Spleen (tissue), 13 donors: ENCODE results near the gene ZNF276. TPM values are rescaled to one million over a fixed set of nuclear protein-coding genes. Genes with fewer than 3 reads are reported as not detected.
A peak's percentile ranks its signal among the peaks of the same experiment; 100 is the strongest.
"Not testable (repeated sequence)": the region's sequence is repeated elsewhere in the genome, so short reads cannot be mapped to it uniquely, and the experiment has no call there.

Source experiments
- DNase-seq: peaks from one replicate; pipeline ENCODE4 v3.0.0-alpha.2; 2020
- H3K27ac ChIP-seq, 8 donors: fragments of 200-600 bp; sonication (generic) in 7 of 8; 1 replicate in 4 of 8; 2 replicates in 4 of 8; pipeline versions ENCODE4 v1.5.0 to v1.8.0; 2016 to 2021; ENCODE audit warnings: inconsistent platforms in 4 of 8, mild to moderate bottlenecking in 4 of 8, moderate library complexity in 1 of 8
- H3K27me3 ChIP-seq, 7 donors: fragments of 200-600 bp; sonication (generic) in 6 of 7; replicated peaks in 1 of 7; 1 replicate in 4 of 7; 2 replicates in 3 of 7; pipeline versions ENCODE4 v1.5.0 to v1.8.0; 2016 to 2021; ENCODE audit warnings: inconsistent platforms in 3 of 7, mild to moderate bottlenecking in 1 of 7
- H3K36me3 ChIP-seq, 6 donors: fragments of 200-600 bp; sonication (generic) in 5 of 6; 1 replicate in 4 of 6; 2 replicates in 2 of 6; pipeline versions ENCODE4 v1.5.0 to v1.8.0; 2016 to 2021; ENCODE audit warnings: inconsistent platforms in 2 of 6
- H3K4me1 ChIP-seq, 6 donors: fragments of 200-600 bp; sonication (generic) in 5 of 6; 1 replicate in 3 of 6; 2 replicates in 3 of 6; pipeline versions ENCODE4 v1.5.0 to v1.8.0; 2016 to 2021; ENCODE audit warnings: inconsistent platforms in 3 of 6
- H3K4me3 ChIP-seq, 8 donors: fragments of 200-600 bp; sonication (generic) in 7 of 8; 1 replicate in 4 of 8; 2 replicates in 4 of 8; pipeline versions ENCODE4 v1.5.0 to v1.8.0; 2016 to 2021; ENCODE audit warnings: inconsistent platforms in 4 of 8, mild to moderate bottlenecking in 4 of 8, moderate library complexity in 2 of 8
- H3K9me3 ChIP-seq, 8 donors: fragments of 200-600 bp; sonication (generic) in 7 of 8; 1 replicate in 4 of 8; 2 replicates in 4 of 8; pipeline versions ENCODE4 v1.5.0 to v1.8.0; 2016 to 2021; ENCODE audit warnings: inconsistent platforms in 4 of 8
- CTCF ChIP-seq, 11 experiments: fragments of 200-600 bp in 7 of 11; fragments of 450-650 bp in 4 of 11; sonication (generic) in 4 of 11; IDR thresholded peaks in 8 of 11; conservative IDR thresholded peaks in 3 of 11; 1 replicate in 7 of 11; 2 replicates in 4 of 11; pipeline versions ENCODE4 v1.4.0 to v1.8.0; 2016 to 2021; ENCODE audit warnings: antibody characterized with exemption in 11 of 11, inconsistent platforms in 4 of 11, mild to moderate bottlenecking in 1 of 11
- POLR2A ChIP-seq, 3 donors: fragments of 450-650 bp; IDR thresholded peaks; one replicate each; pipeline ENCODE4 v1.5.1; 2017; ENCODE audit warnings: antibody characterized with exemption in 3 of 3, mild to moderate bottlenecking in 1 of 3
- POLR2AphosphoS5 ChIP-seq, 3 donors: sonication (generic); formaldehyde crosslinking; IDR thresholded peaks; one replicate each; pipeline ENCODE4 v1.5.1; 2017; ENCODE audit warnings: antibody characterized with exemption in 3 of 3
- WGBS, 5 donors: extraction: QIAGEN DNeasy Blood & Tissue Kit in 3 of 5; methylation state at CpG; one replicate each; pipeline versions ENCODE4 v1.1.5 to v1.1.7; 2013 to 2018; 5-methylcytosine and 5-hydroxymethylcytosine counted together
- intact Hi-C: fragments of 100-400 bp; cut with DNase I; formaldehyde crosslinking; loops from one replicate; pipeline ENCODE4 v1.15.0; 2023; ENCODE audit warnings: low total_unique reads
- long read RNA-seq, 2 donors: transcript quantifications; one replicate each; lab custom pipeline, GENCODE V29; 2026
- polyA plus RNA-seq, 3 donors: library from polyadenylated mRNA; stranded (reverse); fragments of 200-250 nt; gene quantifications; one replicate each; pipeline ENCODE4 v1.2.1, GENCODE V29; 2013
- total RNA-seq, 7 donors: library from RNA; depleted of rRNA in 3 of 7; stranded (reverse); fragments of >200 nt in 3 of 7; fragmentation: NEBNext Ultra II Directional in 4 of 7; extraction: Animal tissue kit (Norgen Biotek cat#: 25700) in 4 of 7; gene quantifications; one replicate each; pipeline versions ENCODE4 v1.1.0 to v1.2.1, GENCODE V29; 2016 to 2021
- donor health status: healthy with polysubstance abuse.
- donor health status: DM: no; HTN: no; CAD: no; lungs with moderate emphysema.
- donor health status: DM: no; HTN: no; CAD: no.
- donor health status: Bipolar disorder and iron deficiency.
- donor health status: healthy.
- donor health status: DM: no; HTN: no; CAD: no.
- donor health status: DM: yes; HTN: yes; CAD: no.

Gene ZNF276
- total RNA-seq (10 to 100 TPM; 59.0 to 83.7 (median 65.3) TPM), polyA plus RNA-seq (10 to 100 TPM; 28.9 to 63.6 (median 42.9) TPM)
- long read RNA-seq, donor 1, partial matches to known transcripts: 0 of 1 reads
- long read RNA-seq, donor 1, other reads (novel, unspliced or antisense): 0 of 1 reads
- long read RNA-seq, donor 2: 0 reads

DNA sequence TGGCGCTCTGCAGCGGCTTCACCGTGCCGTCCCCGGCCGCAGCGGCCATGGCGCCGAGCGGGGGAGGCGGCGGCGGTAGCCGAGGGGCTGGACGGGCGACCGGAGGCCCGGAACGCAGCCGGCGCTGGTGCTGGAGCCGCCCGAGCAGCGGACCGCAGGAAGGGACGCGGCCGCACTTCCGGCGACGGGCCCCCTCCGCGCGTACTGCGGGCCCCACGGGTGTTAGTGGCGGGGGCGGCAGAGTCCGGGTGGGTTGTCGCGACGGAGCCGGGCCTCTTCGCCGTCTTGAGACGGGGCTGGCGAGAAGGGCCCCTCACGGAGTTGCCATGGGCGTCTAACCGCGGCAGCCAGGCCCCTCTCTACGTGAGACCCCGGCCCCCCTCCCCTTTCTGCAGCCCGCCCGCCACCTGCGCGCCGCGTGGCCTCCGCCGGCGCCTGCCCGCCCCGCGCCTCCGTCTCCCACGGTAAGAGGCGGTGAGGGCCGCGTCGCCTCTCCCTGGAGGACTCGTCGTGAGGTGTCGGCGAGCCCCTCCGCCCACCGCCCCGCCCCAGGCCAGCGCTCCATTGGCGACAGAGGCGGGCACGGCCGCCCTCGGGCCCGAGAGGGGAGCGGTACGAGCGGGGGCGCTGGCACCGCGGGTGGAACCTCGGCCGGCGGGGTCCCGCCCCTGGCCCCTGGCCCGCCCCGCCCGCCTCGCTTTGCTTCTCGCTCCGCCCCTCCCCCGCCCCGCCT is at the start of gene ZNF276, which contains the start of gene VPS9D1:
Gene ZNF276, plus strand, starts transcription at position 725 of the 733 bp plus-strand sequence. CDS start 104 bp downstream, outside the sequence.
Gene VPS9D1, minus strand, starts transcription at position 86 of the 733 bp plus-strand sequence. Its CDS starts 37 bp downstream, at position 49.
- Histone ChIP-seq H3K9me3 (no peaks in the 10 kb centered on the region), H3K4me1 (peaks cover 31 to 71% (median 56%) of the 10 kb centered on the region in 6 donors), H3K36me3 (peaks cover 0 to 39% (median 26%) of the 10 kb centered on the region in 6 donors), H3K27ac (peak within 1 kb of the TSS; percentile 91 to 100 (median 98)), H3K27me3 (no peaks in the 10 kb centered on the region), H3K4me3 (peak within 1 kb of the TSS; percentile 66 to 99 (median 96))
- WGBS, 5 donors: 0 to 1% (median 0%) methylated on average over 14 to 103 of the region's 103 CpGs
- intact Hi-C loops: no loop called here
- peak; percentile 97 for DNase-seq
- TF ChIP-seq CTCF (IDR thresholded peaks at IDR 0.05 in 8 of 11, conservative IDR thresholded peaks at IDR 0.05 in 3 of 11) (peak in 2 of 11 experiments; percentile 8 to 26), POLR2AphosphoS5 (IDR thresholded peaks at IDR 0.05) (peak; percentile 80 to 87 (median 81)), POLR2A (IDR thresholded peaks at IDR 0.05) (peak in 2 of 3 donors; percentile 44 to 53)

DNA sequence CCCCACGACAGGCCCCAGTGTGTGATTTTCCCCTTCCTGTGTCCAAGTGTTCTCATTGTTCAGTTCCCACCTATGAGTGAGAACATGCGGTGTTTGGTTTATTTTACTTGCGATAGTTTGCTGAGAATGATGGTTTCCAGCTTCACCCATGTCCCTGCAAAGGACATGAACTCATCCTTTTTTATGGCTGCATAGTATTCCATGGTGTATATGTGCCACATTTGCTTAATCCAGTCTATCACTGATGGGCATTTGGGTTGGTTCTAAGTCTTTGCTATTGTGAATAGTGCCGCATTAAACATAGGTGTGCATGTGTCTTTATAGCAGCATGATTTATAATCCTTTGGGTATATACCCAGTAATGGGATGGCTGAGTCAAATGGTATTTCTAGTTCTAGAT is 49.8 kb upstream of the ZNF276 start:
- DNase-seq, H3K9me3 ChIP-seq, intact Hi-C loops, H3K4me3 ChIP-seq, H3K27ac ChIP-seq, H3K27me3 ChIP-seq: not testable (repeated sequence)
- peaks cover 0 to 16% (median 8%) of the 10 kb centered on the region in 6 donors for H3K4me1 ChIP-seq
- H3K36me3 ChIP-seq: peaks cover 0 to 10% (median 0%) of the 10 kb centered on the region in 6 donors
- WGBS, 5 donors: 85 to 95% (median 92%) methylated on average over 4 of the region's 4 CpGs

GRCh38 chr16:89672177-89672941 is 49.0 kb upstream of the ZNF276 start:
- TF ChIP-seq POLR2A (IDR thresholded peaks at IDR 0.05) (no peak), CTCF (IDR thresholded peaks at IDR 0.05 in 8 of 11, conservative IDR thresholded peaks at IDR 0.05 in 3 of 11) (no peak), POLR2AphosphoS5 (IDR thresholded peaks at IDR 0.05) (no peak)
- no peak for DNase-seq
- intact Hi-C loops: no loop called here
- H3K36me3 ChIP-seq: peaks cover 0 to 10% (median 0%) of the 10 kb centered on the region in 6 donors
- WGBS, 5 donors: 84 to 90% (median 88%) methylated on average over 16 of the region's 16 CpGs
- no peak overlapping the region for H3K27ac ChIP-seq
- H3K27me3 ChIP-seq: no peaks in the 10 kb centered on the region
- peaks cover 0 to 16% (median 8%) of the 10 kb centered on the region in 6 donors for H3K4me1 ChIP-seq
- H3K9me3 ChIP-seq: peaks cover 0 to 6% (median under 1%) of the 10 kb centered on the region in 8 donors
- no peak overlapping the region for H3K4me3 ChIP-seq

GRCh38 chr16:89678258-89678657 is 43.1 kb upstream of the ZNF276 start:
- no peak for DNase-seq
- Histone ChIP-seq H3K27ac (no peak overlapping the region), H3K4me1 (no peaks in the 10 kb centered on the region), H3K9me3 (peaks cover 0 to 26% (median 20%) of the 10 kb centered on the region in 8 donors), H3K4me3 (no peak overlapping the region), H3K27me3 (no peaks in the 10 kb centered on the region), H3K36me3 (no peaks in the 10 kb centered on the region)
- intact Hi-C loops: no loop called here
- 90 to 100% (median 98%) methylated on average over 2 of the region's 2 CpGs for WGBS, 5 donors
- TF ChIP-seq CTCF (IDR thresholded peaks at IDR 0.05 in 8 of 11, conservative IDR thresholded peaks at IDR 0.05 in 3 of 11): no peak
- TF ChIP-seq POLR2A (IDR thresholded peaks at IDR 0.05): no peak
- no peak for TF ChIP-seq POLR2AphosphoS5 (IDR thresholded peaks at IDR 0.05)
